Measurements from ENCODE around the gene YIPF5. TPM values are rescaled to one million over a fixed set of nuclear protein-coding genes. Genes with fewer than 3 reads are reported as not detected.

The YIPF5 gene
- total RNA-seq, 2 donors from 2014 or later = 44.6 to 60.5 TPM

DNA sequence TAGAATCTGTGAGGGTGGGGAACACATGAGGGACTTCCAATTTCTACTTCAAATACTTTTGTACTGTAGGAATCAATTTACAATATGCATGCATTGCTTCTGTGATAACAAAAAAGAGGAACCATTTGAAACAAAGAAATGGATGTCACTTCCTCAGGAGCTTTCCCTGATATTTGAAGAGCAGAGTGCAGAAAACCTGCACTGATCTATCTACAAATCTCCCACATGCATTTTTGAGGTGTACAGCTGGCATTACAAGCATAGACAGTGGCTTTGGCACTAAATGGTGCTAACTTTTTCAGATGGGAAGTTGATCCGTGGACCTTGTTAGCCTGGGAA, 27.7 kb downstream of the YIPF5 start:
- no peak for DNase-seq
- no peaks in the 10 kb centered on the region for H3K36me3 ChIP-seq
- no peaks in the 10 kb centered on the region for H3K4me1 ChIP-seq
- intact Hi-C loops (cut with DNase I) = no loop called here
- no peaks in the 10 kb centered on the region for H3K27me3 ChIP-seq
- TF ChIP-seq, protein P1, sequence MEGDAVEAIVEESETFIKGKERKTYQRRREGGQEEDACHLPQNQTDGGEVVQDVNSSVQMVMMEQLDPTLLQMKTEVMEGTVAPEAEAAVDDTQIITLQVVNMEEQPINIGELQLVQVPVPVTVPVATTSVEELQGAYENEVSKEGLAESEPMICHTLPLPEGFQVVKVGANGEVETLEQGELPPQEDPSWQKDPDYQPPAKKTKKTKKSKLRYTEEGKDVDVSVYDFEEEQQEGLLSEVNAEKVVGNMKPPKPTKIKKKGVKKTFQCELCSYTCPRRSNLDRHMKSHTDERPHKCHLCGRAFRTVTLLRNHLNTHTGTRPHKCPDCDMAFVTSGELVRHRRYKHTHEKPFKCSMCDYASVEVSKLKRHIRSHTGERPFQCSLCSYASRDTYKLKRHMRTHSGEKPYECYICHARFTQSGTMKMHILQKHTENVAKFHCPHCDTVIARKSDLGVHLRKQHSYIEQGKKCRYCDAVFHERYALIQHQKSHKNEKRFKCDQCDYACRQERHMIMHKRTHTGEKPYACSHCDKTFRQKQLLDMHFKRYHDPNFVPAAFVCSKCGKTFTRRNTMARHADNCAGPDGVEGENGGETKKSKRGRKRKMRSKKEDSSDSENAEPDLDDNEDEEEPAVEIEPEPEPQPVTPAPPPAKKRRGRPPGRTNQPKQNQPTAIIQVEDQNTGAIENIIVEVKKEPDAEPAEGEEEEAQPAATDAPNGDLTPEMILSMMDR (IDR thresholded peaks at IDR 0.05) = no peak
- no peak overlapping the region for H3K4me3 ChIP-seq
- no peaks in the 10 kb centered on the region for H3K9me3 ChIP-seq
- no peak overlapping the region for H3K9ac ChIP-seq (ENCODE audit: low read depth in 2 of 2, low read length in 2 of 2)
- no peak overlapping the region for H3K27ac ChIP-seq

DNA sequence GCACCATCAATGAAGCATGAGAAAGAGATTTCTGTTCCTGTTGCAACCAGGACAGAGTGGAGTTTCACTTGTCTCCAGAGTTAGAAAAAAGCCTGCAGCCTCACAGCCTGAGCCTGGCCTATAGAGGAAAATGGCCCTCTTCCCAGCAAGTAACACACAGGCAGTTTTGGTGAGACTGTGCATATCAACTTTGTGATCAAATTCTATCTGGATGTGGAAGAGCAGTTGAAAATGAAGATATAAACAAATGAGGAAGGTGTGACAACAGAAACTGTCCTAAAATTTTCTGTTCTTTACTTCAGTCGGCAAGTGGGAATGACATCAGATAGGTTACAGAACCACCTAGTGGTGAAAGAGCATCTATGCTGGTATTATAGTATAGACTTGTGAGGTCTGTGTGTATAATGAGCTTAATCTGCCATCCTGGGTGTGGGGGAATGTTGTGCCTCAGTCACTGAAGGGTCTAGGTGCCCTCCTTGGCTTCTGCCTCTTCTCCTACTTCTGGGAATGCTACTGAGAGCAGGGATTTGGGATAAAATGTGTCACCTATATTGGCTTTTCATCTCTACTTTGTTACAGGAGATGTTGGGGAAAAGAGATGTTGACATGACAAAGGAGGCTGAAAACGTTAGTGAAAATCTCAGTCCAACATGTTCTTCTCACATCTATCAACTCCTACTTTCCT, 28.2 kb downstream of the YIPF5 start:
- Histone ChIP-seq H3K27ac (no peak overlapping the region), H3K27me3 (no peaks in the 10 kb centered on the region), H3K9ac (ENCODE audit: low read depth in 2 of 2, low read length in 2 of 2) (no peak overlapping the region), H3K36me3 (no peaks in the 10 kb centered on the region), H3K9me3 (no peaks in the 10 kb centered on the region), H3K4me3 (no peak overlapping the region), H3K4me1 (no peaks in the 10 kb centered on the region)
- intact Hi-C loops (cut with DNase I) = no loop called here
- DNase-seq = no peak
- TF ChIP-seq, protein P1 (IDR thresholded peaks at IDR 0.05) = peak; percentile 53

DNA sequence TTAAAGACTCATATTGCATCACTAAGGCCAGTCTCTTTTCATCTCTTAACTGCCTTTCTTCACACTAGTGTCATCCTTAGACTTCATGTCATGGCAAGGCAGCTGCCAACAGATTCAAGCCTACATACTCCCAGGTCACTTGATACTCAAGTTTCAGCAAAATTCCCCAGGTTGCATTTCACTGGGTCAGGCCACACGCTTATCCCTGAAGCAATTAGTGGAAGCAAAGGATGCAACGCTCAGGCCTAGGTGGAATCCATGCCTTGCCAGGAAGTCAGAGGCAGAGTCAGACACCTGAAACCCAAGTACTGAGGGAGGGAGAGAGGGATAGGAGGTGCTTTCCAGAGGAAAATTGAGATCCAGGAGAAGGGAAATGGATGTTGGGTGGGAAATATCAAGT, 28.9 kb downstream of the YIPF5 start:
- no peak for DNase-seq
- Histone ChIP-seq H3K27me3 (no peaks in the 10 kb centered on the region), H3K9ac (ENCODE audit: low read depth in 2 of 2, low read length in 2 of 2) (no peak overlapping the region), H3K9me3 (no peaks in the 10 kb centered on the region), H3K27ac (no peak overlapping the region), H3K4me1 (no peaks in the 10 kb centered on the region), H3K36me3 (no peaks in the 10 kb centered on the region), H3K4me3 (no peak overlapping the region)
- intact Hi-C loops (cut with DNase I) = no loop called here
- TF ChIP-seq, protein P1 (IDR thresholded peaks at IDR 0.05) = no peak

DNA sequence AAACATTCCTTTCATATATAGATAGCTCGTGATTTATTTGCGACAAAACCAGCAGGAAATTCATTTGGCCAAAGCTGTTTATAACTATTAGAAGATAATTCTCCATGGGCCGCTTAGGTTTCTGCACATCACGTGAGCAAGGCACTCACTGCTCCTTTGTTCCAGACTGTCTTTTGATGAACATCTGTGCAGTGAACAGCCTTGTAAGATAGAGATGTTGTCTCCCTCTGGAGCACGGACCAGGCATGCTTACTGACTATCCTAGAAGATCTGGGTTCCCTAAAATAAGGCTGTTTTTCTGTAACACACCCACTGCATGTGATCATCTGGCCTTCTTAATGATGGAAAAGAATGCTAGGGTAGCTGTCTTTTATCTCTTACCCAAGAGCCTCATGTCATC, 30.9 kb downstream of the YIPF5 start:
- TF ChIP-seq, protein P1 (IDR thresholded peaks at IDR 0.05) = no peak
- DNase-seq = no peak
- Histone ChIP-seq H3K9me3 (no peaks in the 10 kb centered on the region), H3K36me3 (no peaks in the 10 kb centered on the region), H3K9ac (ENCODE audit: low read depth in 2 of 2, low read length in 2 of 2) (no peak overlapping the region), H3K27ac (no peak overlapping the region), H3K4me1 (no peaks in the 10 kb centered on the region), H3K4me3 (no peak overlapping the region), H3K27me3 (no peaks in the 10 kb centered on the region)
- intact Hi-C loops (cut with DNase I) = no loop called here

DNA sequence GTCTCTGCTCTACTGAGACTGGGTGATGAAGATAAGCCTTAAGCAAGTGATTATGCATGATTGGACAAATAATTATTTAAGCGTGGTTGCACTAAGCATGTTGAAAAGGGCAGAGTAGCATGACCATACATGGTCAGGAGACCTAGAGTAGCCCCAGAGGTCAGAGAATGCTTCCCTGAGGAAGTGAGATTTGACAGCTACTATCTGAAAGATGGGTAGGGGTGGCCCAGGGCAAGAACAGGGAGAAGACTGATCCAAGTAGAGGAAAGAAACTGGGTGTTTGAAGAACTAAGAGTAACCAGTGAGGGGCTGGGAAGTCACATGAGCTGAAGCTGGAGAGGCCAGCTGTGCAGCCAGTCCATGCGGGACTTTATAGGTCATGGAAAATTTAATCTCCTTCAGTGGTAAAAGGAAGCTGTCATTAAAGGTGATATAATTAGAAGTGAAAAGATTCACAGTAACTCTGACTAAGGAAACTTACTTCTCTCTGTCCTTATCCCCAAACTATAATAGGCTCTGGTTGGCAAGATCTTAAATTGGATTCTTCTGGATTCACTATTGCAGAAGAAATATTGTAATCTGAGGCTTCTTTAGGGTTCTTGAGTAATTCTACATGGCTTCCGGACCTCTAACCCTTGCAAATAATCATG, 35.2 kb downstream of the YIPF5 start:
- TF ChIP-seq, protein P1 (IDR thresholded peaks at IDR 0.05) = no peak
- no peak overlapping the region for H3K9ac ChIP-seq (ENCODE audit: low read depth in 2 of 2, low read length in 2 of 2)
- no peak overlapping the region for H3K27ac ChIP-seq
- H3K9me3 ChIP-seq = no peaks in the 10 kb centered on the region
- no peaks in the 10 kb centered on the region for H3K36me3 ChIP-seq
- DNase-seq = no peak
- intact Hi-C loops (cut with DNase I) = no loop called here
- no peaks in the 10 kb centered on the region for H3K4me1 ChIP-seq
- H3K27me3 ChIP-seq = no peaks in the 10 kb centered on the region
- no peak overlapping the region for H3K4me3 ChIP-seq
